Ishikawa (cell line): ENCODE measurements around the gene EIPR1.
A peak's percentile ranks its signal among the peaks of the same experiment; 100 is the strongest.

Source experiments
- CEBPB ChIP-seq: IDR thresholded peaks from 2 replicates; pipeline ENCODE4 v1.6.1; 2012
- CREB1 ChIP-seq: IDR thresholded peaks from 2 replicates; pipeline ENCODE4 v1.6.1; 2012; ENCODE audit warnings: low read depth
- EGR1 ChIP-seq: IDR thresholded peaks from 2 replicates; pipeline ENCODE4 v1.6.1; 2012
- EP300 ChIP-seq: IDR thresholded peaks from 2 replicates; pipeline ENCODE4 v1.6.1; 2012; ENCODE audit warnings: borderline replicate concordance
- FOXM1 ChIP-seq: IDR thresholded peaks from 2 replicates; pipeline ENCODE4 v1.6.1; 2012; ENCODE audit warnings: low read depth, borderline replicate concordance
- MAX ChIP-seq: IDR thresholded peaks from 2 replicates; pipeline ENCODE4 v1.6.1; 2012
- NFIC ChIP-seq: IDR thresholded peaks from 2 replicates; pipeline ENCODE4 v1.6.1; 2012
- RAD21 ChIP-seq: IDR thresholded peaks from 2 replicates; pipeline ENCODE4 v1.6.1; 2012; ENCODE audit warnings: low read depth
- REST ChIP-seq: IDR thresholded peaks from 2 replicates; pipeline ENCODE4 v1.6.1; 2012; ENCODE audit warnings: low read depth, mild to moderate bottlenecking
- TAF1 ChIP-seq: IDR thresholded peaks from 2 replicates; pipeline ENCODE4 v1.6.1; 2012; ENCODE audit warnings: low read depth, mild to moderate bottlenecking
- TCF12 ChIP-seq: IDR thresholded peaks from 2 replicates; pipeline ENCODE4 v1.6.1; 2012; ENCODE audit warnings: low read depth
- TEAD4 ChIP-seq: IDR thresholded peaks from 2 replicates; pipeline ENCODE4 v1.6.1; 2012
- USF1 ChIP-seq: IDR thresholded peaks from 2 replicates; pipeline ENCODE4 v1.6.1; 2012
- YY1 ChIP-seq: IDR thresholded peaks from 2 replicates; pipeline ENCODE4 v1.6.1; 2012; ENCODE audit warnings: low read depth
- ZBTB7A ChIP-seq: IDR thresholded peaks from 2 replicates; pipeline ENCODE4 v1.6.1; 2012; ENCODE audit warnings: low read depth

EIPR1 gene

DNA sequence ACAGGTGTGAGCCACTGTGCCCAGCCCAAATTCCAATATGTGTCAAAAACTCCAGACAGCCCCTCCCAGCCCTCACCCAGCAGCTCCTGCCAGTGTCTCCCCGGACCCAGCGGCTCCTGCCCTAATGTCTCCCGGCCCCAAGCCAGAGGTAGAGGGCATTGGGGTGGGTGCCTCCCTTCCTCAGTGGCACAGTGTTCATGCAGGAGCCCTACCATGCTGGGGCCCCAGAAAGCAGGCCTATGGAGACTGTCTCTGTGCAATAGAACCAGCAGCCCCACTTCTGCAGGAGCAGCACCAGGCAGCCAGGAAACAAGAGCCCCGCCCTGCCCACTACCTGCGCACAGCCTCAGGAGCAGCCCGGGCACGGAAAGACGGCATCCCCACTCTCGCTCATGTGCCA lies 70.4 kb downstream of the EIPR1 start:
- TF ChIP-seq NFIC (no peak), TCF12 (no peak), ZBTB7A (no peak), TEAD4 (no peak), MAX (no peak), USF1 (no peak)

- TF ChIP-seq NFIC (no peak), CREB1 (no peak), TCF12 (no peak), MAX (no peak), USF1 (no peak), TAF1 (no peak)
Measured at GRCh38 chr2:3305952-3306351, 71.7 kb downstream of the EIPR1 start.

DNA sequence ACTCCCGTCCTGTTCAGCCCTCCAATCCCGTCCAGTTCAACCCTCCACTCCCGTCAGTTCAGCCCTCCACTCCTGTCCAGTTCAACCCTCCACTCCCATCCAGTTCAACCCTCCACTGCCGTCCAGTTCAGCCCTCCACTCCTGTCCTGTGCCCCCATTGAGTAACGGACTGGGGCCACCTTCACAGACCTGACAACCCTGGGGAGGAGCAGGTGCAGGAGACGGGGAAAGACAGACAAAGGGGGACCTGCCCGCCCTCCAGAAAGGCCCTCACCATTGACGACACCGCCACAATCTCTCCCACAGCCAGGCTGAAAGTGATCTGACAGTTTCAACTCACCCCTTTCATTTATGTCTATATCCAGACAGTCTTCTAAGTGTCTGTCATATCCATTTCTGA lies 72.2 kb downstream of the EIPR1 start:
- no peak for TF ChIP-seq TEAD4
- TF ChIP-seq RAD21 = no peak
- no peak for TF ChIP-seq EP300
- no peak for TF ChIP-seq CREB1
- no peak for TF ChIP-seq NFIC
- no peak for TF ChIP-seq EGR1
- no peak for TF ChIP-seq ZBTB7A
- no peak for TF ChIP-seq USF1
- TF ChIP-seq REST = no peak
- TF ChIP-seq FOXM1 = no peak
- TF ChIP-seq CEBPB = no peak
- no peak for TF ChIP-seq TCF12
- TF ChIP-seq TAF1 = no peak
- no peak for TF ChIP-seq YY1

GRCh38 chr2:3303583-3304406 lies 73.8 kb downstream of the EIPR1 start:
- TF ChIP-seq YY1 (peak; percentile 42; the same call in 1 of the 2 replicates), RAD21 (peak; percentile 88), USF1 (peak; percentile 96), EGR1 (no peak), CREB1 (no peak), FOXM1 (no peak), TEAD4 (no peak), REST (no peak), TCF12 (0 out of 2 replicates have a peak, but pooled peaks have one; percentile 31), CEBPB (no peak), MAX (peak; percentile 84), NFIC (no peak)
